Measurements from ENCODE around the gene RNF152.

- TF ChIP-seq POLR2A (IDR thresholded peaks at IDR 0.05; ENCODE audit: low read depth, low read length) (no peak), CTCF (conservative IDR thresholded peaks at IDR 0.05; ENCODE audit: low read depth, low read length) (no peak), FOS (IDR thresholded peaks at IDR 0.05; ENCODE audit: low read depth, low read length) (no peak), SMC3 (IDR thresholded peaks at IDR 0.05; ENCODE audit: low read depth, low read length) (no peak), MAZ (IDR thresholded peaks at IDR 0.05; ENCODE audit: borderline replicate concordance, low read depth, low read length) (no peak), RFX5 (IDR thresholded peaks at IDR 0.05; ENCODE audit: low read depth, low read length) (no peak), MXI1 (IDR thresholded peaks at IDR 0.05; ENCODE audit: borderline replicate concordance, low read depth, low read length) (no peak), USF2 (IDR thresholded peaks at IDR 0.05; ENCODE audit: low read depth, low read length) (no peak), BHLHE40 (IDR thresholded peaks at IDR 0.05; ENCODE audit: low read depth, low read length) (no peak), RCOR1 (IDR thresholded peaks at IDR 0.05; ENCODE audit: insufficient replicate concordance, low read length) (no peak), MAFK (IDR thresholded peaks at IDR 0.05; ENCODE audit: low read depth, low read length) (no peak), CHD1 (IDR thresholded peaks at IDR 0.05; ENCODE audit: low read depth, low read length) (no peak), RAD21 (IDR thresholded peaks at IDR 0.05; ENCODE audit: low read length) (no peak), CEBPB (IDR thresholded peaks at IDR 0.05; ENCODE audit: low read depth, low read length) (no peak)
Observed at GRCh38 chr18:61766266-61766884, 126.4 kb downstream of the RNF152 start.

Measured in IMR-90 (cell line).